ENCODE measurements around the gene MCC.

The MCC gene

DNA sequence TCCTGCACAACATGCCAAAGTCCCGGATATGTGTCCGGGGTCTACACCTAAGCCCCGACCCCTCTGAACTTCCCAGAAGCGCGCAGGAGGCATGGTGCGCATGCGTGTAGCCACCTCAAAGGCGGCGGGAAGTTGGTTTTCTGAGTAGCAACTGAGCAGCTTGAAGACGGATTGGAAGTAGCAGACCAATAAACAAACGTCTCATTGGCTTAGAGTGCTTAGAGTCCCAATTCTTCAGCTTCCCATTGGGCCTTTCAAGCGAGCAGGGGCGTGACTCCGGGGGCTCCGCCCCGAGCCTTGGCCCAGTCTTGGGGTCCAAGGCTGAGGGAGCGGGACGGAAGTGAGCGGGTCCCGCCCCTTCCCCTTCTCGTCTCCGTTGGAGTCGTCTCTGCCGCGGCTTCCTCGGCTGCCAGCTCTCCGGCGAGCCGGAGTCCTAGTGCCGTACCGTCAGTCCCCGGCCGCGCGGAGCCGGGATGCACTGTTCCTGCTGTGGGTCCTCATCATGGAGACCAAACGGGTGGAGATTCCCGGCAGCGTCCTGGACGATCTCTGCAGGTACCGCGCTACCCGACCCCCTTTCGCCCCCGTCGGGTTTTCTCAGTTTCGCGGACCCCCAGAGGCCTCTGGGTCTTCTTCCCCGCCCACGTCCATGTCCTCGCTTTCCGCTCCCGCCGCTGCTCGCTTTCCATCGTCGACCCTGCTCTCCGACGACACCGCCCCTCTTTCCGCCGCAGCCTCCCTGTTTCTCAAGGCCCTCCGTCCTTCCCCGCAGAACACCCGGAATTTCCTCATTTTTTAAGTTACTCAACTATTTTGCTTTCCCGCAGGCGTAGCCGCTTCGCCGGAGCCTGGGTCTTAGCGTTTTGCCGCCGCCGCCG is 511.6 kb downstream of the MCC start, which contains the start of gene DCP2:
Gene DCP2, plus strand, starts transcription at position 367 of the 878 bp plus-strand sequence. Its CDS starts 136 bp downstream, at position 503.
- peak; percentile 99 for DNase-seq (ENCODE audit: low spot score)

DNA sequence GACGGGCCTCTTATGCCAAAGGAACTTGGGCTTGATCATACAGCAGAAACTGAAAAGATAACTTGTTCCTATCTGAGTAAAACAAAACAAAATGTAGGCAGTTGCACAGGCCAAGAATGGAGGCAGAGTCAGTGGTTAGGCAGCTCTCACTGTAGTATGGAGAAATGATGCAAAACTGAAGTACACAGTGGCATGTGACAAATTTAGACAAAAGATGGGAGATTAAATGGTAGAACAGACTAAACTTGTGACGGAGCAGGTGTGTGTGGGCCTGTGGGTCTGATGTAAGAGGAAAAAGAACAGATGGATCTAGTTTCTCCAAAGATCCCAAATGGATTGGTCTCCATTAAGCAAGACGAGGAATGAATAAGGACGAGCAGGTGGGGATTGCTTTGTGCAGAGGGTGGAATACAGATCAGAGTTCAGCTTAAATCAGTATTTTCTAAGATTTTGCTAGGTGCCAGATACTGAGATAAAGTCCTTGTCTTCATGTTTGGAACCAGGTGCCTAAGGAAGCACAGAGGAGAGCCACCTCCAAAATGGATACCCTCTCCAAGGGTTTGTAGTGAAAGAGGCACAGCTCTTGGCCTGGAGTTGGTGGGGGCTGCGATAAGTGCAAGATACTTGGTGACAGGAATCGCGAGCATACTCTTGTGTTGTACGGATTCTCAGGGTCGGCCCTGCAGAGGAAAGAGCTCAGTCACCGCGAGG is 512.4 kb downstream of the MCC start:
- no peak for DNase-seq (ENCODE audit: low spot score)

DNA sequence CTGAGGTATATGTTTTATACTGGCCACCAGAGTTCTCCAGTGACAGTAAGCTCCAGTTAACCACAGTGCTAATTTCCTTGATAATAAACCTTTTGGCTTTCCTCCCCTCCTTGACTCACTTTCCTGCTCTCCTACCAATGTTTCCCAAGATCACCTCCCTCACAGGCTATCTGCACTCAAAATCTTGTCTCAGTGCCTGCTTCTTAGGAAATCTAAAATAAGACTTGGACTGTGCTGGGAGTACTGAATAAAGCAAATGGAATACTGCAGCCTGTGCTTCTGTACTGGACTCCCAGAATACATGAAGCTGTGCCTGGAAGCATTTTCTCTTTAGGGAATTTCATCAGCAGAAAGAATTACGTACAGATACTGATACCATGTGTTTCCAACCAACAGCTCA is 513.4 kb downstream of the MCC start:
- DNase-seq (ENCODE audit: low spot score) = no peak

GRCh38 chr5:112973904-112974303 is 514.3 kb downstream of the MCC start:
- no peak for DNase-seq (ENCODE audit: low spot score)

DNA sequence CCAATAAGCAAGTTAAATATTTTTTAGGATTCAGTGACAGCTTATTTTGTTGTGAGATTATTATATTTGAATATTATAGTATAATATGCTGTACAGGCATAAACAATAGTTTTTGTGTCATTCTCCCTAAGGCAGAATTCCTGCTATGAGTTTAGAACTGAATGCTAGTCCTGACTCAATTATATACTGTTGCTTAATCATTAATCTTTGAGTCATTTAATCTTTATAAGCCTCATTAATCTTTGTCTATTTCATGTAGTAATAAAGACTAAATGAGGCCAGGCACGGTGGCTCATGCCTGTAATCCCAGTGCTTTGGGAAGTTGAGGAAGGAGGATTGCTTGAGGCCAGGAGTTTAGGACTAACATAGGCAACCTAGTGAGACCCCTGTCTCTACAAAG is 515.2 kb downstream of the MCC start:
- DNase-seq (ENCODE audit: low spot score) = no peak

Data from cerebellar cortex (tissue), 1 donor.